Measurements from ENCODE around the gene PRR16.

GRCh38 chr5:120614531-120615180 is 150.6 kb downstream of the PRR16 start:
- TF ChIP-seq TAF1 (IDR thresholded peaks at IDR 0.05; ENCODE audit: borderline replicate concordance, insufficient read depth, low read length) (no peak), POLR2AphosphoS5 (IDR thresholded peaks at IDR 0.05; ENCODE audit: low read depth, low read length) (no peak), SIN3A (IDR thresholded peaks at IDR 0.05; ENCODE audit: borderline replicate concordance, insufficient read depth, low read length) (no peak)
